Neural cell (in vitro differentiated cells): Measurements from ENCODE around the gene IFI35. TPM values are rescaled to one million over a fixed set of nuclear protein-coding genes. Genes with fewer than 3 reads are reported as not detected.
"Not testable (repeated sequence)": the region's sequence is repeated elsewhere in the genome, so short reads cannot be mapped to it uniquely, and the experiment has no call there.

ENCODE experiments used
- H2AFZ ChIP-seq: fragments of 200-600, 300-800 bp; sonication (generic), shearing (Covaris generic); 2 replicates; pipeline ENCODE4 v1.6.0; 2014; ENCODE audit warnings: low read depth, mild to moderate bottlenecking, antibody characterized with exemption, low read length, moderate library complexity
- H3F3A ChIP-seq: fragments of 200-600 bp; shearing (Covaris generic); 2 replicates; pipeline ENCODE4 v1.6.1; 2016; ENCODE audit warnings: mild to moderate bottlenecking, moderate library complexity, mixed read lengths, antibody characterized with exemption, low read length; ENCODE audit not compliant: insufficient read depth, poor library complexity, severe bottlenecking
- H3K27ac ChIP-seq: fragments of 200-600, 300-800 bp; sonication (generic), shearing (Covaris generic); 2 replicates; pipeline ENCODE4 v1.5.1; 2014; ENCODE audit warnings: mild to moderate bottlenecking, low read length, moderate library complexity
- H3K27me3 ChIP-seq: fragments of 300-800, 200-600 bp; sonication (generic), shearing (Covaris generic); 2 replicates; pipeline ENCODE4 v1.6.0; 2014; ENCODE audit warnings: mild to moderate bottlenecking, low read depth, low read length, moderate library complexity; ENCODE audit not compliant: insufficient read depth
- H3K36me3 ChIP-seq: fragments of 300-800, 200-600 bp; sonication (generic), shearing (Covaris generic); 2 replicates; pipeline ENCODE4 v1.5.1; 2014; ENCODE audit warnings: mild to moderate bottlenecking, antibody characterized with exemption, low read length, moderate library complexity; ENCODE audit not compliant: insufficient read depth
- H3K4me2 ChIP-seq: fragments of 300-800, 200-600 bp; sonication (generic), shearing (Covaris generic); 2 replicates; pipeline ENCODE4 v1.6.0; 2014; ENCODE audit warnings: mild to moderate bottlenecking, low read length
- H3K4me3 ChIP-seq: fragments of 300-800, 200-600 bp; sonication (generic), shearing (Covaris generic); 2 replicates; pipeline ENCODE4 v1.5.1; 2014; ENCODE audit warnings: mild to moderate bottlenecking, low read length, moderate library complexity
- H3K79me2 ChIP-seq: fragments of 200-600 bp; shearing (Covaris generic); replicated peaks from 2 replicates; pipeline ENCODE4 v1.6.0; 2014; ENCODE audit warnings: mild to moderate bottlenecking, low read length, moderate library complexity; ENCODE audit not compliant: insufficient read depth
- H3K9ac ChIP-seq: fragments of 300-800, 200-600 bp; sonication (generic), shearing (Covaris generic); 2 replicates; pipeline ENCODE4 v1.6.1; 2016; ENCODE audit warnings: mild to moderate bottlenecking, low read length, mixed read lengths
- H3K9me2 ChIP-seq: fragments of 200-600 bp; shearing (Covaris generic); 2 replicates; pipeline ENCODE4 v1.6.1; 2016; ENCODE audit warnings: mild to moderate bottlenecking, low read length, mixed read lengths; ENCODE audit not compliant: insufficient read depth
- H3K9me3 ChIP-seq: fragments of 200-600, 300-800 bp; sonication (generic), shearing (Covaris generic); 2 replicates; pipeline ENCODE4 v1.6.1; 2016; ENCODE audit warnings: mild to moderate bottlenecking, mixed run types, low read length, moderate library complexity, mixed read lengths
- H4K20me1 ChIP-seq: fragments of 200-600 bp; shearing (Covaris generic); 2 replicates; pipeline ENCODE4 v1.6.1; 2016; ENCODE audit warnings: mild to moderate bottlenecking, mixed run types; ENCODE audit not compliant: insufficient read depth
- CTCF ChIP-seq: fragments of 450-650 bp; IDR thresholded peaks from 2 replicates; pipeline ENCODE4 v1.5.1; 2014; ENCODE audit warnings: antibody characterized with exemption, mild to moderate bottlenecking, moderate library complexity; ENCODE audit not compliant: poor library complexity, severe bottlenecking
- EP300 ChIP-seq: fragments of 450-650 bp; conservative IDR thresholded peaks from 2 replicates; pipeline ENCODE4 v1.6.1; 2014; ENCODE audit warnings: antibody characterized with exemption, mild to moderate bottlenecking, moderate library complexity; ENCODE audit not compliant: poor library complexity, severe bottlenecking
- EZH2 ChIP-seq: fragments of 200-600, 300-800 bp; shearing (Covaris generic), sonication (generic); IDR thresholded peaks from 2 replicates; pipeline ENCODE4 v1.6.1; 2014; ENCODE audit warnings: antibody characterized with exemption, low read length, borderline replicate concordance, mild to moderate bottlenecking; ENCODE audit not compliant: insufficient read depth, poor library complexity, severe bottlenecking
- MXI1 ChIP-seq: fragments of 450-650 bp; conservative IDR thresholded peaks from 2 replicates; pipeline ENCODE4 v1.6.1; 2014; ENCODE audit warnings: antibody characterized with exemption, mild to moderate bottlenecking; ENCODE audit not compliant: poor library complexity, severe bottlenecking
- POLR2AphosphoS5 ChIP-seq: IDR thresholded peaks from 2 replicates; pipeline ENCODE4 v1.6.1; 2012
- RAD21 ChIP-seq: fragments of 450-650 bp; conservative IDR thresholded peaks from 2 replicates; pipeline ENCODE4 v1.6.1; 2014; ENCODE audit warnings: antibody characterized with exemption, mild to moderate bottlenecking, moderate library complexity
- REST ChIP-seq: IDR thresholded peaks from 2 replicates; pipeline ENCODE4 v1.6.1; 2012; ENCODE audit warnings: borderline replicate concordance
- SMC3 ChIP-seq: fragments of 450-650 bp; conservative IDR thresholded peaks from 2 replicates; pipeline ENCODE4 v1.6.1; 2014; ENCODE audit warnings: antibody characterized with exemption, mild to moderate bottlenecking, moderate library complexity; ENCODE audit not compliant: poor library complexity
- TAF1 ChIP-seq: IDR thresholded peaks from 2 replicates; pipeline ENCODE4 v1.6.1; 2012; ENCODE audit warnings: low read depth
- polyA plus RNA-seq: library from polyadenylated mRNA; depleted of rRNA; stranded (reverse); fragments of >200 nt; gene quantifications from 2 replicates; pipeline ENCODE4 v1.2.3, GENCODE V29; 2014

Gene IFI35
- polyA plus RNA-seq, 1 donor from 2014 or later: not detected

- not testable (repeated sequence) for H3K27ac ChIP-seq, H3K4me2 ChIP-seq, H3K36me3 ChIP-seq
Observed at GRCh38 chr17:43000894-43001293, 5.7 kb upstream of the IFI35 start.

DNA sequence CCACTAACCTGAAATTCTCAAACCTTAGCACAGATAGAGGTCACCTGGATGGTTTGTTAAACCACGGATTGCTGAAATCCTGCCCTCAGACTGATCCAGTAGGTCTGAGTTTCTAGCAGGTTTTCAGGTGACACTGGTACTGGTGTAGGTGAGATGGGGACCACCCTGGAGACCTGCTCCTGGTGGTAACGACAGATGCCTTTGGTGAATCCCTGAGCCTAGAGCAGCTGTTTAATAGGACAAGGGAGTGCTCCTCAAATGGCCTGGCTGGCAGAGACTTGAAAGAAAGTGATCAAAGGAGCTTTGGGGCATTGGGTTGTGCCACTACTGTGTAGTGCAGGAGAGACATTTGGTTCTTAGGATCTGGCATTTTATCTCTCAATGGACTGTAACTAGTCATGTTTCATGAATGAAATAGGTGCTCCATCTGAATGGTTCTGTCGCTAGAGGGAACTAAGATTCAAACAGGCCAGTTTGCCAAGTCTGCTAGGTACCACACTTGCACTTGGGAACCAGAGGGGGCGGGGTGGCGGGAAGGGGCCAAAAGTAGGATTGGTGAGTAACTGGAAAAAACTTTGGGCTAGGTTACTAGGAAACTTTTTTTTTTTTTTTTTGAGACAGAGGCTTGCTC is 2.9 kb upstream of the IFI35 start:
- H3F3A ChIP-seq: no peaks in the 10 kb centered on the region
- TF ChIP-seq EP300: no peak
- no peak for TF ChIP-seq MXI1
- no peak for TF ChIP-seq POLR2AphosphoS5
- TF ChIP-seq TAF1: no peak
- TF ChIP-seq EZH2: no peak
- no peak for TF ChIP-seq RAD21
- TF ChIP-seq REST: no peak
- TF ChIP-seq SMC3: no peak
- no peak for TF ChIP-seq CTCF
- peaks cover 14% of the 10 kb centered on the region for H3K79me2 ChIP-seq
- H3K4me3 ChIP-seq: no peak overlapping the region
- no peak overlapping the region for H2AFZ ChIP-seq
- H3K4me2 ChIP-seq: no peak overlapping the region
- no peaks in the 10 kb centered on the region for H3K9me2 ChIP-seq
- H3K9me3 ChIP-seq: no peaks in the 10 kb centered on the region
- no peaks in the 10 kb centered on the region for H3K27me3 ChIP-seq
- H3K36me3 ChIP-seq: no peaks in the 10 kb centered on the region
- no peak overlapping the region for H3K27ac ChIP-seq
- H4K20me1 ChIP-seq: no peaks in the 10 kb centered on the region
- H3K9ac ChIP-seq: no peak overlapping the region

More at GRCh38 chr17:43000894-43001293, 5.7 kb upstream of the IFI35 start:
- H3K9ac ChIP-seq, H3K9me2 ChIP-seq, H3K27me3 ChIP-seq, H3K9me3 ChIP-seq, H4K20me1 ChIP-seq, H2AFZ ChIP-seq, H3K4me3 ChIP-seq, H3F3A ChIP-seq: not testable (repeated sequence)
- H3K79me2 ChIP-seq: peaks cover 15% of the 10 kb centered on the region
